K562 (cell line): ENCODE measurements around the gene SMAD3. TPM values are rescaled to one million over a fixed set of nuclear protein-coding genes. Genes with fewer than 3 reads are reported as not detected.

Source experiments
- ATAC-seq: fragments of 200-7000 bp; cut with Tn5 transposase; 3 replicates; pipeline ENCODE4 v1.9.1; 2020; ENCODE audit warnings: moderate library complexity
- BruUV-seq: library from RNA; stranded (reverse); fragments of 400-500 nt; replicated peaks from 2 replicates; lab custom pipeline; 2021; lab: Mats Ljungman, UMichigan
- CTCF ChIA-PET: fragments of 300-600 bp; formaldehyde crosslinking; extraction: SDS; loops from one replicate; lab custom pipeline; 2021; ENCODE audit warnings: low intra/inter-chr PET ratio; lab: Yijun Ruan, JAX
- POLR2A ChIA-PET: fragments of 300-600, 350-650 bp; sonication (Branson Sonifier 250); formaldehyde crosslinking; extraction: SDS; loops from one replicate; lab custom pipeline; 2021; ENCODE audit warnings: antibody characterized with exemption, inconsistent platforms; lab: Yijun Ruan, JAX
- DNase-seq, 4 experiments: peaks; one replicate each; pipeline versions ENCODE4 v3.0.0 to v3.0.0-alpha.2; 2011 to 2018; ENCODE audit warnings: low spot score in 3 of 4, mixed read lengths in 3 of 4; ENCODE audit errors: extremely low read depth in 1 of 4
- FAIRE-seq: peaks from 2 replicates; lab custom pipeline; 2011; peaks lifted over from hg19 to GRCh38; lab: Jason Lieb, UNC
- H2AFZ ChIP-seq: 2 replicates; pipeline ENCODE4 v1.6.0; 2011; ENCODE audit warnings: low read depth, low read length, control low read depth, inconsistent platforms
- H3K27ac ChIP-seq: fragments of 200-600 bp; 3 replicates; pipeline ENCODE4 v1.8.0; 2011; ENCODE audit warnings: low read depth, mild to moderate bottlenecking, control low read depth, inconsistent platforms, low read length, moderate library complexity, mixed read lengths; ENCODE audit errors: extremely low read depth
- H3K27me3 ChIP-seq, 2 experiments: fragments of 300-600 bp in 1 of 2; 2 replicates in 1 of 2; 3 replicates in 1 of 2; pipeline versions ENCODE4 v1.6.0 to v1.8.0; 2011; ENCODE audit warnings: inconsistent platforms in 2 of 2, low read length in 2 of 2, mild to moderate bottlenecking in 1 of 2, mixed read lengths in 1 of 2, moderate library complexity in 1 of 2; ENCODE audit not compliant: control insufficient read depth in 2 of 2, insufficient read depth in 2 of 2
- H3K36me3 ChIP-seq: fragments of 300-600 bp; 3 replicates; pipeline ENCODE4 v1.8.0; 2011; ENCODE audit warnings: mild to moderate bottlenecking, low read length, inconsistent platforms; ENCODE audit not compliant: control insufficient read depth, insufficient read depth
- H3K4me1 ChIP-seq, 2 experiments: fragments of 200-600 bp in 1 of 2; replicated peaks in 1 of 2; 2 replicates in 1 of 2; 3 replicates in 1 of 2; pipeline versions ENCODE4 v1.5.1 to v1.8.0; 2011; ENCODE audit warnings: inconsistent platforms in 2 of 2, low read length in 2 of 2, mild to moderate bottlenecking in 1 of 2, mixed read lengths in 1 of 2, moderate library complexity in 1 of 2; ENCODE audit not compliant: control insufficient read depth in 2 of 2, insufficient read depth in 2 of 2
- H3K4me2 ChIP-seq: 2 replicates; pipeline ENCODE4 v1.6.1; 2011; ENCODE audit warnings: low read length, control low read depth, inconsistent platforms, mixed read lengths; ENCODE audit not compliant: insufficient read depth
- H3K4me3 ChIP-seq: fragments of 200-600 bp; sonication (generic), shearing (Covaris generic); 2 replicates; pipeline ENCODE4 v1.5.1; 2016; ENCODE audit warnings: control low read depth, inconsistent platforms
- H3K79me2 ChIP-seq: fragments of 200-600 bp; 3 replicates; pipeline ENCODE4 v1.8.0; 2011; ENCODE audit warnings: low read length, inconsistent platforms; ENCODE audit not compliant: control insufficient read depth, insufficient read depth
- H3K9ac ChIP-seq, 2 experiments: 2 replicates each; pipeline versions ENCODE4 v1.6.0 to v1.6.1; 2011; ENCODE audit warnings: low read depth in 2 of 2, low read length in 2 of 2, control low read depth in 1 of 2, inconsistent platforms in 1 of 2, mild to moderate bottlenecking in 1 of 2, mixed read lengths in 1 of 2; ENCODE audit not compliant: insufficient read depth in 1 of 2
- H3K9me1 ChIP-seq: one replicate; pipeline ENCODE4 v1.6.0; 2011; ENCODE audit warnings: inconsistent platforms, mild to moderate bottlenecking, low read length, moderate library complexity; ENCODE audit not compliant: control insufficient read depth, insufficient read depth
- H3K9me3 ChIP-seq: replicated peaks from 2 replicates; pipeline ENCODE4 v1.5.1; 2011; ENCODE audit warnings: low read depth, low read length, inconsistent platforms; ENCODE audit not compliant: control insufficient read depth, insufficient read depth
- H4K20me1 ChIP-seq: replicated peaks from 2 replicates; pipeline ENCODE4 v1.6.1; 2011; ENCODE audit warnings: low read length, inconsistent platforms, mixed read lengths; ENCODE audit not compliant: control insufficient read depth, insufficient read depth
- ADNP ChIP-seq: fragments of 200-800 bp; sonication (Bioruptor generic); IDR thresholded peaks from 2 replicates; pipeline ENCODE4 v1.6.1; 2016; ENCODE audit warnings: missing genetic modification characterization, missing compliant biosample characterization
- CBFA2T2 ChIP-seq: fragments of 450-650 bp; conservative IDR thresholded peaks from 2 replicates; pipeline ENCODE4 v1.6.1; 2017; ENCODE audit warnings: mild to moderate bottlenecking
- DPF2 ChIP-seq: fragments of 450-650 bp; IDR thresholded peaks from 2 replicates; pipeline ENCODE4 v1.6.1; 2016
- FOXJ2 ChIP-seq: fragments of 200-800 bp; sonication (Bioruptor generic); IDR thresholded peaks from 2 replicates; pipeline ENCODE4 v1.6.1; 2016; ENCODE audit warnings: missing genetic modification characterization, missing compliant biosample characterization
- HEY1 ChIP-seq: fragments of 250-450 bp; sonication (Bioruptor Pico); IDR thresholded peaks from 2 replicates; pipeline ENCODE4 v1.5.0; 2020; ENCODE audit warnings: mild to moderate bottlenecking, moderate library complexity, borderline replicate concordance
- MBD2 ChIP-seq: sonication (generic); IDR thresholded peaks from 2 replicates; pipeline ENCODE4 v1.6.1; 2016; ENCODE audit warnings: low read depth, borderline replicate concordance
- MEIS2 ChIP-seq: fragments of 450-650 bp; IDR thresholded peaks from 2 replicates; pipeline ENCODE4 v1.6.1; 2014; ENCODE audit warnings: mild to moderate bottlenecking; ENCODE audit not compliant: partially characterized antibody
- NCOR1 ChIP-seq: fragments of 450-650 bp; IDR thresholded peaks from 2 replicates; pipeline ENCODE4 v1.6.1; 2016; ENCODE audit warnings: mild to moderate bottlenecking, moderate library complexity
- NELFE ChIP-seq: IDR thresholded peaks from 2 replicates; pipeline ENCODE4 v1.6.1; 2011; ENCODE audit warnings: mild to moderate bottlenecking; ENCODE audit not compliant: insufficient read depth, insufficient read length
- RBM25 ChIP-seq: fragments of 200-400 bp; formaldehyde crosslinking; IDR thresholded peaks from 2 replicates; pipeline ENCODE4 v1.6.1; 2018; ENCODE audit warnings: low read length, low read depth, moderate library complexity; ENCODE audit not compliant: severe bottlenecking
- SMARCA4 ChIP-seq: fragments of 450-650 bp; IDR thresholded peaks from 2 replicates; pipeline ENCODE4 v1.6.1; 2016
- SRSF7 ChIP-seq: fragments of 200-400 bp; formaldehyde crosslinking; optimal IDR thresholded peaks from 2 replicates; pipeline ENCODE3; 2017; ENCODE audit warnings: mild to moderate bottlenecking, low read depth, low read length
- TAL1 ChIP-seq: fragments of 450-650 bp; IDR thresholded peaks from 2 replicates; pipeline ENCODE4 v1.6.1; 2016; ENCODE audit warnings: mild to moderate bottlenecking
- TEAD4 ChIP-seq, 2 experiments: sonication (generic) in 1 of 2; formaldehyde crosslinking in 1 of 2; IDR thresholded peaks; 2 replicates each; pipeline versions ENCODE4 v1.6.1 to v1.8.0; 2012 to 2022; ENCODE audit warnings: borderline replicate concordance in 1 of 2, inconsistent platforms in 1 of 2, low read length in 1 of 2, mild to moderate bottlenecking in 1 of 2, missing genetic modification reagents in 1 of 2
- ZNF140 ChIP-seq: fragments of 250-450 bp; sonication (Bioruptor Pico); IDR thresholded peaks from 2 replicates; pipeline ENCODE4 v1.8.0; 2021; ENCODE audit warnings: moderate library complexity, mild to moderate bottlenecking, inconsistent platforms
- ZNF644 ChIP-seq: fragments of 200-800 bp; sonication (Bioruptor generic); IDR thresholded peaks from 2 replicates; pipeline ENCODE4 v1.6.1; 2016; ENCODE audit warnings: low read depth, missing genetic modification characterization, missing compliant biosample characterization
- WGBS: fragments of 100-300 bp; shearing (Covaris generic); methylation state at CpG from one replicate; pipeline ENCODE4 v1.1.6; 2016; ENCODE audit warnings: low coverage, mixed read lengths; ENCODE audit not compliant: insufficient coverage; ENCODE audit errors: missing lambda C conversion rate; 5-methylcytosine and 5-hydroxymethylcytosine counted together
- in situ Hi-C: fragments of 300-500 bp; cut with MboI; formaldehyde crosslinking; loops from 4 replicates; pipeline ENCODE4 v1.15.0; 2018; ENCODE audit warnings: inconsistent platforms, mixed read lengths
- intact Hi-C: fragments of 100-400 bp; cut with micrococcal nuclease; formaldehyde crosslinking; loops from 2 replicates; pipeline ENCODE4 v1.14.2; 2022
- polyA plus RNA-seq, 8 experiments: library from polyadenylated mRNA; depleted of rRNA in 4 of 8; stranded (reverse) in 5 of 8; unstranded in 3 of 8; fragments of >200 nt; fragmentation: Nextera tagmentation in 2 of 8; fragmentation: Illumina TruSeq in 1 of 8; extraction: Ambion mirVana in 2 of 8; extraction: Trizol in 1 of 8; gene quantifications; 2 replicates each; pipeline versions ENCODE4 v1.2.1 to v1.2.3, GENCODE V29; 2011 to 2014; ENCODE audit warnings: inconsistent platforms in 1 of 8, missing spikeins in 1 of 8
- total RNA-seq, 7 experiments: library from RNA; depleted of rRNA in 6 of 7; stranded (reverse); fragments of >200 nt in 6 of 7; fragmentation: Illumina TruSeq in 2 of 7; extraction: Trizol in 2 of 7; gene quantifications; 2 replicates each; pipeline versions ENCODE4 v1.2.1 to v1.2.3, GENCODE V29; 2011 to 2021; ENCODE audit warnings: low replicate concordance in 1 of 7
- TF ChIP-seq, protein P1 (sequence below), 2 experiments: IDR thresholded peaks in 1 of 2; conservative IDR thresholded peaks in 1 of 2; 2 replicates each; pipeline ENCODE4 v1.6.1; 2016; ENCODE audit warnings: low read depth in 2 of 2, mild to moderate bottlenecking in 1 of 2, missing compliant biosample characterization in 1 of 2, missing genetic modification characterization in 1 of 2, moderate library complexity in 1 of 2
- TF ChIP-seq, protein P2 (sequence below): sonication (generic); IDR thresholded peaks from 2 replicates; pipeline ENCODE4 v1.6.1; 2016

SMAD3 gene
- total and polyA plus RNA-seq, 9 of the 15 experiments (the other 6 are each of a cell fraction or from before 2014, with no cell fraction given) = 4.3 to 39.2 (median 11.1) TPM

DNA sequence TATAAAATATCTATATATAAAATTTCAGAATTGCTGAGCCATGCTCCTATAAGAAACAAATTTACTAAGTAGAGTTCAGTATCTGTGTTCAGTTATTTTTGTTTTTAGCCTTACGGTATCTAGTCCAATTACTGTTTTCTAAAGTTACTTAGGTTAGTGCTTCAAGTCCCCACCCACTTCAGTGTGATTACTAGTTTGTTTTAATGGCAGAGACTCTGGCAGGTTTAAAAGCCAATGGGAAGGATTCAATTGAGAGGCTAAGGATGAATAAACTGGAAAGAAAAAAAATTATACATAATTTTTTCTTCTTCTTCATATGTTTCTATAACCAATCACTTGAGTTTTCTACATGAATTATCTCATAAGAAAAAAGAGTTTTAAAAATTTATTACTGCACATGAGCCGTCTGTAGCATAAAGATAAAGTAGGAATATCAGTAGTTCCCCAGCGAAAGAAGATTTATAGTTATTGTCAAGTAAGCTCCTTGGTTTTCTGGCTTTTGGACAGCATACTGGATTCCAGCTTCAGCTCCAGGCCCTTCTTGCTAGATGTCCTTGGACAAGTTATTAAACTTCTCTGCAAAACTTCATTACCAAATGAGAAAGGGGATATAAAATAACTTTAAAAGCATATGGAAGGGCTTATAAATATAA lies 142.3 kb downstream of the SMAD3 start:
- Histone ChIP-seq H3K9me3 (no peaks in the 10 kb centered on the region), H3K4me3 (no peak overlapping the region), H3K9ac (no peak overlapping the region), H3K9me1 (no peaks in the 10 kb centered on the region), H3K27me3 (no peaks in the 10 kb centered on the region), H2AFZ (no peak overlapping the region), H3K27ac (peak overlapping the region; percentile 31; the same call in 2 of the 3 replicates), H3K4me2 (no peak overlapping the region), H3K79me2 (no peaks in the 10 kb centered on the region), H4K20me1 (no peaks in the 10 kb centered on the region), H3K36me3 (peaks cover 66% of the 10 kb centered on the region), H3K4me1 (peaks cover 0 to 11% of the 10 kb centered on the region in 2 experiments; a peak in 3 of 5 replicates)
- FAIRE-seq (no peak), DNase-seq (peak in 1 of 4 experiments; percentile 40), ATAC-seq (peak; percentile 70)
- CTCF ChIA-PET = no interaction called here
- POLR2A ChIA-PET = interaction anchor here (0.7 to 1.5 kb wide), 5 partner anchors 8 to 144 kb away, joined by 3 to 5 read pairs (median 3); partner anchors contain the start of gene AAGAB
- no TSS peak for BruUV-seq
- in situ Hi-C loops = no loop called here
- intact Hi-C loops = no loop called here
- WGBS = 20% methylated on average over 3 of the region's 3 CpGs
- TF ChIP-seq ZNF644 (tag) (peak; percentile 37; the same call in 1 of the 2 replicates), MEIS2 (peak; percentile 96), CBFA2T2 (peak; percentile 37), SRSF7 (no peak), ADNP (tag) (peak; percentile 40; the same call in 1 of the 2 replicates), TEAD4 (IDR thresholded peaks at IDR 0.05; ENCODE audit: low read length) (peak; percentile 39; the same call in 1 of the 2 replicates), TEAD4 (CRISPR knock-in tag; IDR thresholded peaks at IDR 0.05; ENCODE audit: borderline replicate concordance) (no peak), HEY1 (no peak), RBM25 (no peak), TAL1 (peak; percentile 71), SMARCA4 (peak; percentile 73), ZNF140 (CRISPR knock-in tag) (no peak), NELFE (no peak), MBD2 (no peak), DPF2 (peak; percentile 35; the same call in 1 of the 2 replicates), NCOR1 (peak; percentile 7; the same call in 1 of the 2 replicates), FOXJ2 (tag) (0 out of 2 replicates have a peak, but pooled peaks have one; percentile 28)
- TF ChIP-seq, protein P1, sequence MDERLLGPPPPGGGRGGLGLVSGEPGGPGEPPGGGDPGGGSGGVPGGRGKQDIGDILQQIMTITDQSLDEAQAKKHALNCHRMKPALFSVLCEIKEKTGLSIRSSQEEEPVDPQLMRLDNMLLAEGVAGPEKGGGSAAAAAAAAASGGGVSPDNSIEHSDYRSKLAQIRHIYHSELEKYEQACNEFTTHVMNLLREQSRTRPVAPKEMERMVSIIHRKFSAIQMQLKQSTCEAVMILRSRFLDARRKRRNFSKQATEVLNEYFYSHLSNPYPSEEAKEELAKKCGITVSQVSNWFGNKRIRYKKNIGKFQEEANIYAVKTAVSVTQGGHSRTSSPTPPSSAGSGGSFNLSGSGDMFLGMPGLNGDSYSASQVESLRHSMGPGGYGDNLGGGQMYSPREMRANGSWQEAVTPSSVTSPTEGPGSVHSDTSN (CRISPR knock-in tag; IDR thresholded peaks at IDR 0.05; ENCODE audit: low read depth) = no peak
- TF ChIP-seq, protein P1 (tag; conservative IDR thresholded peaks at IDR 0.05; ENCODE audit: low read depth) = peak; percentile 94
- TF ChIP-seq, protein P2, sequence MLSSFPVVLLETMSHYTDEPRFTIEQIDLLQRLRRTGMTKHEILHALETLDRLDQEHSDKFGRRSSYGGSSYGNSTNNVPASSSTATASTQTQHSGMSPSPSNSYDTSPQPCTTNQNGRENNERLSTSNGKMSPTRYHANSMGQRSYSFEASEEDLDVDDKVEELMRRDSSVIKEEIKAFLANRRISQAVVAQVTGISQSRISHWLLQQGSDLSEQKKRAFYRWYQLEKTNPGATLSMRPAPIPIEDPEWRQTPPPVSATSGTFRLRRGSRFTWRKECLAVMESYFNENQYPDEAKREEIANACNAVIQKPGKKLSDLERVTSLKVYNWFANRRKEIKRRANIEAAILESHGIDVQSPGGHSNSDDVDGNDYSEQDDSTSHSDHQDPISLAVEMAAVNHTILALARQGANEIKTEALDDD = peak; percentile 61; the same call in 1 of the 2 replicates
